HUDEP-2 (cell line): ENCODE results near the gene LRRTM1.
A peak's percentile ranks its signal among the peaks of the same experiment; 100 is the strongest.

Experiments used
- DNase-seq, 76 experiments: peaks; one replicate each; lab custom pipeline; 2025; ENCODE audit not compliant: unreplicated experiment in 76 of 76; lab: John Stamatoyannopoulos, UW

The LRRTM1 gene

GRCh38 chr2:80303006-80303908 lies 1.3 kb downstream of the LRRTM1 start:
- DNase-seq: no peak

GRCh38 chr2:80302314-80303005 lies 2.1 kb downstream of the LRRTM1 start:
- DNase-seq: no peak

- DNase-seq: no peak
Measured at GRCh38 chr2:80302001-80302313, 2.6 kb downstream of the LRRTM1 start.

- DNase-seq: no peak
Measured at GRCh38 chr2:80300954-80301353, 3.6 kb downstream of the LRRTM1 start.

GRCh38 chr2:80300346-80300745 lies 4.2 kb downstream of the LRRTM1 start:
- DNase-seq: no peak

GRCh38 chr2:80299661-80300060 lies 4.9 kb downstream of the LRRTM1 start:
- DNase-seq: no peak

GRCh38 chr2:80298954-80299353 lies 5.6 kb downstream of the LRRTM1 start:
- DNase-seq: no peak

GRCh38 chr2:80293039-80293438 lies 11.5 kb downstream of the LRRTM1 start:
- DNase-seq: no peak

- no peak for DNase-seq
Measured at GRCh38 chr2:80292474-80292873, 12.1 kb downstream of the LRRTM1 start.

GRCh38 chr2:80291656-80292055 lies 12.9 kb downstream of the LRRTM1 start:
- no peak for DNase-seq

GRCh38 chr2:80288576-80288975 lies 16.0 kb downstream of the LRRTM1 start:
- DNase-seq: no peak

GRCh38 chr2:80281049-80281448 lies 23.5 kb downstream of the LRRTM1 start:
- DNase-seq: no peak

GRCh38 chr2:80280598-80280997 lies 24.0 kb downstream of the LRRTM1 start:
- no peak for DNase-seq

GRCh38 chr2:80269806-80270205 lies 34.7 kb downstream of the LRRTM1 start:
- DNase-seq: no peak

GRCh38 chr2:80266231-80266630 lies 38.3 kb downstream of the LRRTM1 start:
- DNase-seq: no peak

GRCh38 chr2:80259292-80259691 lies 45.3 kb downstream of the LRRTM1 start:
- DNase-seq: no peak

GRCh38 chr2:80258793-80259192 lies 45.8 kb downstream of the LRRTM1 start:
- no peak for DNase-seq

GRCh38 chr2:80258341-80258740 lies 46.2 kb downstream of the LRRTM1 start:
- no peak for DNase-seq

GRCh38 chr2:80257450-80257849 lies 47.1 kb downstream of the LRRTM1 start:
- DNase-seq: no peak

GRCh38 chr2:80256782-80257167 lies 47.8 kb downstream of the LRRTM1 start:
- DNase-seq: no peak

- DNase-seq: peak in 2 of 76 experiments; percentile 1 to 2
Measured at GRCh38 chr2:80255918-80256781, 48.4 kb downstream of the LRRTM1 start.
